Neural cell (in vitro differentiated cells): ENCODE data around the gene LHB.

ENCODE experiments used
- CTCF ChIP-seq: fragments of 450-650 bp; IDR thresholded peaks from 2 replicates; pipeline ENCODE4 v1.5.1; 2014; ENCODE audit warnings: antibody characterized with exemption, mild to moderate bottlenecking, moderate library complexity; ENCODE audit not compliant: poor library complexity, severe bottlenecking
- EP300 ChIP-seq: fragments of 450-650 bp; conservative IDR thresholded peaks from 2 replicates; pipeline ENCODE4 v1.6.1; 2014; ENCODE audit warnings: antibody characterized with exemption, mild to moderate bottlenecking, moderate library complexity; ENCODE audit not compliant: poor library complexity, severe bottlenecking
- EZH2 ChIP-seq: fragments of 200-600, 300-800 bp; shearing (Covaris generic), sonication (generic); IDR thresholded peaks from 2 replicates; pipeline ENCODE4 v1.6.1; 2014; ENCODE audit warnings: antibody characterized with exemption, low read length, borderline replicate concordance, mild to moderate bottlenecking; ENCODE audit not compliant: insufficient read depth, poor library complexity, severe bottlenecking
- MXI1 ChIP-seq: fragments of 450-650 bp; conservative IDR thresholded peaks from 2 replicates; pipeline ENCODE4 v1.6.1; 2014; ENCODE audit warnings: antibody characterized with exemption, mild to moderate bottlenecking; ENCODE audit not compliant: poor library complexity, severe bottlenecking
- POLR2AphosphoS5 ChIP-seq: IDR thresholded peaks from 2 replicates; pipeline ENCODE4 v1.6.1; 2012
- RAD21 ChIP-seq: fragments of 450-650 bp; conservative IDR thresholded peaks from 2 replicates; pipeline ENCODE4 v1.6.1; 2014; ENCODE audit warnings: antibody characterized with exemption, mild to moderate bottlenecking, moderate library complexity
- REST ChIP-seq: IDR thresholded peaks from 2 replicates; pipeline ENCODE4 v1.6.1; 2012; ENCODE audit warnings: borderline replicate concordance
- SMC3 ChIP-seq: fragments of 450-650 bp; conservative IDR thresholded peaks from 2 replicates; pipeline ENCODE4 v1.6.1; 2014; ENCODE audit warnings: antibody characterized with exemption, mild to moderate bottlenecking, moderate library complexity; ENCODE audit not compliant: poor library complexity
- TAF1 ChIP-seq: IDR thresholded peaks from 2 replicates; pipeline ENCODE4 v1.6.1; 2012; ENCODE audit warnings: low read depth

GRCh38 chr19:48988860-48989259, 28.0 kb downstream of the LHB start:
- no peak for TF ChIP-seq CTCF
- TF ChIP-seq EZH2: no peak
- TF ChIP-seq SMC3: no peak
- no peak for TF ChIP-seq POLR2AphosphoS5
- no peak for TF ChIP-seq RAD21
- no peak for TF ChIP-seq TAF1
- no peak for TF ChIP-seq EP300
- no peak for TF ChIP-seq MXI1
- no peak for TF ChIP-seq REST
